NCI-H2196 treated with DMSO at 0.1 percent for 48 hours (cell line): Measurements from ENCODE around the gene IQCF6.
"Not testable (repeated sequence)": the region's sequence is repeated elsewhere in the genome, so short reads cannot be mapped to it uniquely, and the experiment has no call there.

ENCODE experiments used
- DNase-seq: peaks from one replicate; lab custom pipeline; 2025; ENCODE audit not compliant: unreplicated experiment; lab: John Stamatoyannopoulos, UW

The IQCF6 gene

GRCh38 chr3:51779137-51779536, at the start of gene IQCF6:
IQCF6 (minus strand) TSS chr3:51779237; CDS start chr3:51779224, 13 bp downstream.
- no peak for DNase-seq

- no peak for DNase-seq
Measured at GRCh38 chr3:51828297-51828696, 49.3 kb upstream of the IQCF6 start.

- no peak for DNase-seq
Measured at GRCh38 chr3:51819709-51820406, 40.8 kb upstream of the IQCF6 start.

- no peak for DNase-seq
Measured at GRCh38 chr3:51819151-51819550, 40.1 kb upstream of the IQCF6 start.

- no peak for DNase-seq
Measured at GRCh38 chr3:51817375-51817774, 38.3 kb upstream of the IQCF6 start.

- DNase-seq, result no peak
Measured at GRCh38 chr3:51816723-51817122, 37.7 kb upstream of the IQCF6 start.

GRCh38 chr3:51815614-51816013, 36.6 kb upstream of the IQCF6 start:
- no peak for DNase-seq

- no peak for DNase-seq
Measured at GRCh38 chr3:51814034-51814433, 35.0 kb upstream of the IQCF6 start.

GRCh38 chr3:51813539-51813938, 34.5 kb upstream of the IQCF6 start:
- no peak for DNase-seq

GRCh38 chr3:51808934-51809333, 29.9 kb upstream of the IQCF6 start:
- no peak for DNase-seq

GRCh38 chr3:51802106-51802703, 23.2 kb upstream of the IQCF6 start:
- no peak for DNase-seq

GRCh38 chr3:51800750-51801125, 21.7 kb upstream of the IQCF6 start:
- no peak for DNase-seq

GRCh38 chr3:51799879-51800749, 21.1 kb upstream of the IQCF6 start:
- no peak for DNase-seq

- no peak for DNase-seq
Measured at GRCh38 chr3:51798411-51798963, 19.4 kb upstream of the IQCF6 start.

- DNase-seq, result no peak
Measured at GRCh38 chr3:51796854-51797253, 17.8 kb upstream of the IQCF6 start.

- DNase-seq, result no peak
Measured at GRCh38 chr3:51794206-51794605, 15.2 kb upstream of the IQCF6 start.

GRCh38 chr3:51792206-51792605, 13.2 kb upstream of the IQCF6 start:
- no peak for DNase-seq

GRCh38 chr3:51789437-51789836, 10.4 kb upstream of the IQCF6 start:
- DNase-seq, result no peak

GRCh38 chr3:51787576-51787975, 8.5 kb upstream of the IQCF6 start:
- not testable (repeated sequence) for DNase-seq

GRCh38 chr3:51786267-51786666, 7.2 kb upstream of the IQCF6 start:
- DNase-seq, result no peak

- DNase-seq, result no peak
Measured at GRCh38 chr3:51778554-51778953, 483 bp downstream of the IQCF6 start.

GRCh38 chr3:51777985-51778384, 1.1 kb downstream of the IQCF6 start:
- no peak for DNase-seq
